A172 (cell line): Measurements from ENCODE around the gene ZNF823. TPM values are rescaled to one million over a fixed set of nuclear protein-coding genes. Genes with fewer than 3 reads are reported as not detected.

Source experiments
- DNase-seq: peaks from one replicate; pipeline ENCODE4 v3.0.0-alpha.2; 2015; ENCODE audit warnings: low spot score
- total RNA-seq: library from RNA; depleted of rRNA; stranded (reverse); fragments of >200 nt; shearing (Covaris generic); gene quantifications from 2 replicates; pipeline ENCODE4 v1.2.3, GENCODE V29; 2014

The ZNF823 gene
- total RNA-seq, 1 experiment from 2014 or later = 6.9 TPM

DNA sequence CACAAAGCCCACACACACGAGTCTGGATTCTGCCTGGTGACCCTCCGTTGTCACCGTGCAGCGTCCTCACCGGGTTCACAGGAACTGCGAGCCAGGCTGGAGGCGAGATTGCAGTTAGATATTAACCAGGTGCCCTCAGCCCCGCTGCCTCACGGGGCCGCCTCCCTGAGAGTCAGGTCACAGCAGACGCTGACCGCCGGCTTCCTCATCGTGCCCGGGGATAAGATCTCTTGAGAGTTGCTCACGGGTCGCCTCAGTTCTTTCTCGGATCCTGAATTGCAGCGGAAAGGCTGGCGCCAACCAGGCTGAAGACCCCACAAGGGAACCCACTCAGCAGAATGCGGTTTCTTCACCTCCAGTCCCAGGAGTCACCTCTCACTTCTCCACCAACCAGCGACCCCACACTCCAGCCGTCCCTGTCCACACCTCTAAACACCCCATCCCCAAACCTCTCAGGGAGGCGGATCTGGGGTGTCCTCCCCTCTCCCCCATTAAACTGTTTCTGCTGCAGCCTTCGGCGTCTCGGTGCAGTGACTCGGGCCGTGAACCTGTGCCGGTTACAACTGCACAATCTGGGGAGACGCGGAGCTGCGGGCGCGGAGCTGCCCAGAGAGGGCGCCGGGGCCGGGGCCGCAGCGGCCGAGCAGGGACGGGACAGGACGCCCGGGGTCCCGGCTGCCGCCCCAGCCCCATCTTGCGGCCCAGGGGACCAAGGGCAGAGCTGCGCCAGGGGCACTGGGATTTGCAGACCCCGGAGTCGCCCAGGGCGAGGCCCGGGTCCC is 591 bp downstream of the ZNF823 start:
- peak; percentile 30 for DNase-seq

DNA sequence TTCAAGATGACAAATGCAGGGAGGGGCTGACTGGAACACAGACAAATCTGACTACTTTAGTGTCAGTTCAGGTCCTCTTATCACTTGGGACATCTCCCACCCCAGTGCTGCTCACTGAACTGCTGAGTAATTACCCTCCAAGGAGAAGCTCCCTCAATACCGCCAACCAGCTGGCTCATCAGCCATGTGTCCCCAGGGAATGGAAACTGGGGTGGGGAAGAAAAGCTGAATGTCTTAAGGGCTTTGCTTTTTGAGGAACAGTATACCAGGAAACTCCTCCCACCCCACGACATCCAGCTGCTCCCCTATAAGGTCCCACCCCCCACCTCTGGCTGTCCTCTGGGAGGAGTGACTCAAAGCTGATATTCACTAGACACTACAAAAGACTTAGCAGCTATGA is 2.0 kb downstream of the ZNF823 start:
- peak; percentile 68 for DNase-seq

DNA sequence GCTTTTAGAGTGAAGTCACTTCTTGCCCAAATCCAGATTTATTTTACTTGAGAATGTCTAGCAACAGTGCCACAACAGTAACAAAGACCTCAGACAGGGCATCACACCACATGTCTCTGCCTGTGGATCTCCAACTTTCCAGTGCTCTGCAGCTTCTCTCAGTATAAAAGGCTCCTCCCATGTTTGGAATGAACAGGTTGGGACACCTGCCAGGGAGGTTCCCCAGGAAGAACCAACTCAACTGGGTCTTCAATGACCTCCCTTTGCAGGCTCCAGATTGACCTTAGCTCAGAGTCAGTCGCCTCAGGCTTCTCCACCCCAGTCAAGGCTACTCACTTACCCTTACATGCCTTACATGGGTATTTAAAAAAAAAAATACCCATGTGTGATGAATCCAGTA is 3.4 kb downstream of the ZNF823 start:
- no peak for DNase-seq

DNA sequence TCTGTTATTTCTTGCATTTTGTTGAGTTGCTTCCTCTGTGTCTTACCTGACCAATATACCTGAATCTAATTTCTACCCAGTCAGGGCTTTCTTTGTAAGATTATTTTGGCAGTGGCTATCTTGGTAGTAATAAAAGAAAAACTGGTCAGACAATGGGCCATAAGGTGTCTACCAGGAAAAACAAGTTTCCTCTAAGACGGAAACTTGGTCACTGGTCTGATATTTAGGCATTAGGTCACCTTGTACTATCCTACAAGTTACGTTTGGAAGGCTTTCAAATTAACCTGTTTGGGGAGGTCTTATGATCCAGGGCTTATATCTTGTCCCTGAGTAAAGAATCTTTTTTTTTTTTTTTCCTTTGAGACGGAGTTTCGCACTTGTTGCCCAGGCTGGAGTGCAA is 9.2 kb downstream of the ZNF823 start:
- no peak for DNase-seq

DNA sequence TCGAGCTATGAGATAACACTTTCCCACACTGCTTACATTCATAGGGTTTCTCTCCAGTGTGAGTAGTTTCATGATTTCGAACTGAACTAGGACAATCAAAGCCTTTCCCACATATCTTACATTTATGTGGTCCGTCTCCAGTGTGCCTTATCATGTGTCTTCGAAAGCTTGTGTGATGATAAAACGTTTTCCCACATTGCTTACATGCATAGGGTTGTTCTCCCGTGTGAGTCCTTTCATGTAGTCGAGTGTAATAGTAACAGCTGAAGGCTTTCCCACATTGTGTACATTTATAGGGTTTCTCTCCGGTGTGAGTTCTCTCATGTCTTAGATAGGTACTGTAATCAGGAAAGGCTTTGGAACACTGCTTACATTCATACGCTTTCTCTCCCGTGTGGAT is 16.3 kb downstream of the ZNF823 start:
- DNase-seq = no peak

DNA sequence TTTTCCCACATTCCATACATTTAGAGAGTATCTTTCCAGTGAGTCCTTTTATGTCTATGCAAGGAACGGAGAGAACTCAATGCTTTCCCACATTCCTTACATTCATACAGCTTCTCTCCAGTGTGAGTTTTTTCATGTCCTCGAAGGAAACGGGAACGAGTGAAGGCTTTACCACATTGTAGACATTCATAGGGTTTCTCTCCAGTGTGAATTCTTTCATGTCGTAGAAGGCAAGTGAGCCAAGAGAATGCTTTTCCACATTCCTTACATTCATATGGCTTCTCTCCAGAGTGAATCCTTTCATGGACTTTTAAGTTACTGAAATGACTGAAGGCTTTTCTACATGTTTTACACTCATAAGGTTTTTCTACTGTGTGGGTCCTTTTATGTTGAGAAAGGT is 17.1 kb downstream of the ZNF823 start:
- DNase-seq = no peak

DNA sequence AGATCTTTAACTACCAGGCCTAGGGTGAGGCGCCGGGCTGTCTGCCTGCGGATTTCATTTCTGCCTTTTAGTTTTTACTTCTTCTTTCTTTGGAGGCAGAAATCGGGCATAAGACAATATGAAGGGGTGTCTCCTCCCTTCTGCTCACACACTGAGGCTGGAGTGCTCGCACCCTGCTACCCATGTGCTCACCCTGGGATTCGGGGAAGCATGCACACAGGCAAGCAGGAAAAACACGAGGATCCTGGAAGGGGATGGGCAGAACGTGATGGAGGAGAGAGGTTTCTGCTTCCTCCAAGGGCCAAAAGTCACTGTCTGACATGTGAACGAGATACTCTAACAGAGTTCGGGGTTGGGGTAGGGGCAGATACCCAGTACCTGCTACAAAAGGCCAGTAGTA is 28.4 kb downstream of the ZNF823 start:
- no peak for DNase-seq

DNA sequence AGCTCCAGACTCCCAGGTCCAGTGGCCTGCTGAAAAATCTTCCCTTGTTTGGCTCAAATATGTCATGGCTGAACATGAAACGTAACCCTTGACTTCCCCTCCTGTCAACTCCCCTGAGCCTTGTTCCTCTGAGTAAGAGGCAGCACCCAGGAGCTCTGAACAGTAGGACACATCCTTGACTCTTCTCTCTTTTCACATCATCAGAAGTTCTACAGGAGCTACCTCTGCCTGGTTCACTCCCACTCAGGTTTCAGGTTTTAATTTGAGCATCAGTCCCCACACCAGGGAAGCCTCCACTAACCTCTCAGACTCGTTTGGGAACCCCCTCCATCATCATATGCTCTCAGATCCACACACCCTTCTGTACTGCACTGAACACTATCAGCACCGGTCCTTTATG is 30.3 kb downstream of the ZNF823 start:
- no peak for DNase-seq

DNA sequence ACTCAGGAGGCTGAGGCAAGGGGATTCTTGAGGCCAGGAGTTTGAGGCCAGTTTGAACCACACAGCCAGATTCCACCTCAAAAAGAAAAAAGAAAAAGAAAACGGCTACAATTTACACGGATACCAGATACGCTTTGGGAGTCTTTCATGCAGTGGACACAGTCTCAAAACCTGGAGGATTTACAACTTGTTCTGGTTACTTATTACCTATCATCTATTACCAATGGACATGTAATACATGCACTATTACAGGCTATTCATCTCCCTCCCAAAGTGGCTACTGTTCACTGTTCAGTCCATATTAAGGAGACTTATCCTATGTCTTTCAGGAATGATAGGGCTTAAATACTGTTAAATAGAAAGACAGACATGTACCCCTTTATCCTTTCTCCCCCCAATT is 33.3 kb downstream of the ZNF823 start:
- DNase-seq = no peak

DNA sequence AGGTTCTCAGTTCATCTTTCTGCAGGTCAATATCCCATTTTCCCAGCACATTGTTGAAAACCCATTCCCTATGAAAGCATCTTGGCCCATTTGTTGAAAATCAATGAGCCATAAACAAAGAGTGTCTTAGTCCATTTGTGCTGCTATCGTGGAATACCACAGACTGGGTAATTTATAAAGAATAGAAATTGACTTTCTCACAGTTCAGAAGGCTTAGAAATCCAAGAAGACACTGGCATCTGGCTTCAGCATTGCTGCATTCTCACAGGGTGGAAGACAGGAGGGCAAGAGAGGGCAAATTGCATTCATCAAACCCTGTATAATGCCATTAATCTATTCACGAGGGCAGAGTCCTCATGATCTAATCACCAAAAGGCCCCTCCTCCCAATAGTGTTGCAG is 34.1 kb downstream of the ZNF823 start:
- DNase-seq = no peak

DNA sequence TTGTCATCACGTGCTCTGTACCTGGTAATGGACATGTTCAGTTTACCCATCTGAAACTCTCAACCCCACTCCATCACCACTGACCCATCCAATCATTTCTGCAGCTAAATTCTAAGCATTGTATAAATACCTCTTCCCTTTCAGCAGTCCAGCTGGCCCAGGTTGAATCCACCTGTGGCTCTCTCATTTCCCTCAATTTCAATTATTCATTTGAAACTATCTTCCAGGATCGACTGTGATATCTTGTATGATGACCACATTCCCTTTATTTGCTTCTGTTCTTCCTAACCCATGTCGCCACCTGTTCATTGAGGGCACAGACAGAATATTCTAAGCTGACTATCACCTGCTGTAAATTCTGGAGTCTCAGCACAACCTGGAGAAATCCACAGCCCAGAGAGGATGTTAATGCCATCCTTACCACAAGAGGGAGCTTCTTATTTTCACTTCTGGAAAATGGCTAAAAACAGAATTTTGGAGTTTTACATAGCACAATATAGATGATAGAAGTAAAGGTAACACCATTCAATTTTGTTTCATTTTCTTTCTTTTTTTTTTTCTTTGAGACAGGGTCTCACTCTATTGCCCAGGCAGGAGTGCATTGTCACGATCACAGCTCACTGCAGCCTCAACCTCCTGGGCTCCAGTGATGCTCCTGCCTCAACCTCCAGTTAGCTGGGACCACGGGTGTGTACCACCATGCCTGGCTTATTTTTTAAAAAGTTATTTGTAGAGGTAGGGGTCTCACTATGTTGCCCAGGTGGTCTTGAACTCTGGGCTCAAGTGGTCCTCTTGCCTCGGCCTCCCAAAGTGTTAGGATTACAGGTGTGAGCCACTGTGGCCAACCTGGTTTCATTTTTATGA is 38.6 kb downstream of the ZNF823 start:
- DNase-seq = peak; percentile 40

DNA sequence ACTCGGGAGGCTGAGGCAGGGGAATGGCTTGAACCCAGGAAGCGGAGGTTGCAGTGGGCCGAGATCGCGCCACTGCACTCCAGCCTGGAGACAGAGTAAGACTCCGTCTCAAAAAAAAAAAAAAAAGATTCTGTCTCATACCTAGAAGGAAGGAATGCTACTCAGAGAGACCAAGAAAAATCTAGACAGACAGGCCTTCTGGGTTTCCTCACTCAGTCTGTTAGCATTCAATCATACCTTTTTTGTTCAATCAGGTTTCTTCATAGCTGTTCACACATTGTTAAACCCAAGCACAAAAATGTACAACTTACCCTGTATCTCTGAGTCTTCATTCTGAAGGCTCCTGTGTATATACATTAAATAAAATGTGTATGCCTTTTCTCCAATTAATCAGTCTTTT is 40.5 kb downstream of the ZNF823 start:
- DNase-seq = no peak

DNA sequence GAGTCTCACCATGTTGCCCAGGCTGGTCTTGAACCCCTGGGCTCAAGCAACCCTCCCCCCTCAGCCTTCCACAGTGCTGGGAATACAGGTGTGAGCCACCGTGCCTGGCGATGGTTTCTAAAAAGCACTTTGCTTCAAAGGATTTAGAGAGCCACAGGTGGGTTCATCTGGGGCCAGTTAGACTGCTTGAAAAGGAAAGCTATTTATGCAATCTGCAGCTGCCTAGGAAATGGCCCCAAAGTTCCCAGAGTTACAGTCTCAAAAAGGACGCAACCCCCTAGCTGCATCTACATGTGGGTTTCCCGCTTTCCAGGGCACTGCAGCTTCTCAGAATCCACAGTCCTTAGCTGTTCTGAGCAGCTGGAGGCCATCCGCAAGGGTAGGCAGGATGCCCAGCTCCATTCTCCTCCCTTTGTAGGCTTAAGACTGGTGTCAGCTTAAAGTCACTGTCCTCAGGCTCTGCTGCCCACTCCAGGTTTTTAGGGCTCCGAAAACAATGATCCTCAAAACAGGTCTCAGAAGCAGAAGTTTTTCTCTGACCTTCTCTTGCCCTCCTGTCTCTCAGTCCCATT is 41.4 kb downstream of the ZNF823 start:
- DNase-seq = no peak

DNA sequence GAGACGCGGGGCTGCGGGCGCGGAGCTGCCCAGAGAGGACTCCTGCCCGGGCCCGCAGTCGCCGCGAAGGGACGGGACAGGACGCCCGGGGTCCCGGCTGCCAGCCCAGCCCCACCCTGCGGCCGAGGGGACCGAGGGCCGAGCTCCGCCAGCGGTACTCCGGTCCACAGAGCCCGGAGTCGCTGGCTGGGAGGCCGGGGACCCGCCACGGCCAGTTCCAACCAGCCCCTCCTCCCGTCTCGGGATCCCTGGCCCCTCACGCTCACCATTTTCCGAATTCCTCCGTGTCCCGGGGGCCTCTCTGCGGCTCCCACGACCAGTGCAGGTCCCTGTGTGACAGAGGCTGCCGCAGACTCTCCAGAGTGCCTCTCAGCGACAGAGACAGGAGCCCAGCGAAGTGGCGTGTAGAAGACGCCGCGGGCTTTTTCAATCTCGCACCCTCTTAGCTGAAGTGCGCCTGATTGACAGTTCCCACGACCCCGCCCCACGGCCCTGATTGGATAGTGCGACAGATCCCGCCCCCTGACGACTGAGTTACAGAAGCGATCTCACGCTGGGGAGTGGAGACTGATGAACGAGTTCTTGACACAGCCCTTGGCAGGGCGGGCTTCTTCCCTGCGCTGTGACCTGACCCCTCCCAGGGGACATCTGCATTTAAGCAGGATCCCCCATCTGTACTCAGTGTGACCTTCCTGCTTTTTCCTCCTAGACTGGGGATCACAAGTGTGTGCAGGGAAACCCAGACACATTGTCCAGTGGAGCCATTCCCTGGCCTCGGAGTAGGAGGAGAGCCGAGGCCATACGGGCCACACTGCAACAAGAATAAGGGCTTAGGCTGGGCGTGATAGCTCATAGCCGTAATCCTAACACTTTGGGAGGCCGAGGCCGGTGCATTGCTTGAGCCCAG is 44.0 kb downstream of the ZNF823 start:
- DNase-seq = peak; percentile 92

DNA sequence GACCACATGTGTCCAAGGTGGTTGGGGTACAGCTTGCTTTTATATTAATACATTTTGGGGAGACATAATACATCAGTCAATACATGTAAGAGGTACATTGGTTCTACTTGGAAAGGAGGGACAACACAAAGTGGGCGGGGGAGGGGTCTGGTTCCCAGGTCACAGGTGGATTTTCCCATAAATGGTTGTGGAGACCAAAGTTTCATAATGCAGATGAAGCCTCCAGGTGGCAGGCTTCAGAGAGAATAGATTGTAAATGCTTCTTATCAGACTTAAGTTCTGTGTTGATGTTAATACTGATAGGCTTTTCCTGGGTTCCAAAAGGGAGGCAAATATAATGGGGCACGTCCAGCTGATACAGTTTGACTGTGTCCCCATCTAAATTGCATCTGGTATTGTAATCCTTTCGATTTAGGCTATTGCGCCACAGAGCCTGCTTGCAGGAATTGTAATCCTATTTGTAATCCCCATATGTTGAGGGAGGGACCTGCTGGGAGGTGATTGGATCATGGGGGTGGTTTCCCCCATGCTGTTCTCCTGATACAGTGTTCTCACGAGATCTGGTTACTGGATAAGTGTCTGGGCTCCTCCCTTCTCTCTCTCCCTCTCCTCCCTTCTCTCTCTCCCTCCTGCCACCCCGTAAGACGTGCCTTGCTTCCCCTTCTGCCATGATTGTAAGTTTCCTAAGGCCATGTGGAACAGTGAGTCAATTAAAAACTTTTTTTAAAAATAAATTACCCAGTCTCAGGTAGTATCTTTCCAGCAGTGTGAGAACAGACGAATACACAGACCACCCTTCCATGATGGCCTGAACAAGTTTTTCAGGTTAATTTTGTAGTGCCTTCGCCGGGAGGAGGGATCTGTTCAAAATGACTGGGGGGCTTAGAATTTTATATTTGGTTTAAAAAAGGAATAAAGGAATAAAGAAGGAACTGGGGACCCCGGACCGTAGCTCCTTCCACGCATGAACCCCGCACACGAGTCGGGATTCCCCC is 44.9 kb downstream of the ZNF823 start:
- peak; percentile 79 for DNase-seq

DNA sequence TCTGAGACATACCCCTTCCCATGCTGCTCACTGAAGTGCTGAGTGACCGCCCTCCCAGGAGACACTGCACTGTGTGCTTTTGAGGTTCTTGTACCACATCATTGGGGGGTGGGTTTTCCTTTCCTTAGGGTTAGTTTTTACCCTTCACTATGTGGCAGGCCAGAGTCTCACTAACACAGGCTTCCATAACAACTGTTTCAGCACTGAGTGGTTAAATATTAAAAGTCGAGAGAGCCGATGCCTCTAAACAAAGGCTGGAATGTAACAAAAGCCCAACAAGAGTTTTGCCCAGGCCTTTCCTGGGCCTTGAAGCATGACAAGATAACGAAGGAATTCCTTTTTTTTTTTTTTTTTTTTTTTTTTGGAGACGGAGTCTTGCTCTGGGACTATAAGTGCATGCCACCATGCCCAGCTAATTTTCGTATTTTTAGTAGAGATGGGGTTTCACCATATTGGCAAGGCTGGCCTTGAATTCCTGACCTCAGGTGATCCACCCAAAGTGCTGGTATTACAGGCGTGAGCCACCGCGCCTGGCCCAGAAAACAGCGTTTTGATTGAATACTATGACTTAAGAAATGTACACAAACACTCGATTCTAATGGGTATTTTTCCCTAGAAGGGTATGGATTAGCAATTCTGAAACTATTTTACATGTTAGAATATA is 46.5 kb downstream of the ZNF823 start:
- no peak for DNase-seq

DNA sequence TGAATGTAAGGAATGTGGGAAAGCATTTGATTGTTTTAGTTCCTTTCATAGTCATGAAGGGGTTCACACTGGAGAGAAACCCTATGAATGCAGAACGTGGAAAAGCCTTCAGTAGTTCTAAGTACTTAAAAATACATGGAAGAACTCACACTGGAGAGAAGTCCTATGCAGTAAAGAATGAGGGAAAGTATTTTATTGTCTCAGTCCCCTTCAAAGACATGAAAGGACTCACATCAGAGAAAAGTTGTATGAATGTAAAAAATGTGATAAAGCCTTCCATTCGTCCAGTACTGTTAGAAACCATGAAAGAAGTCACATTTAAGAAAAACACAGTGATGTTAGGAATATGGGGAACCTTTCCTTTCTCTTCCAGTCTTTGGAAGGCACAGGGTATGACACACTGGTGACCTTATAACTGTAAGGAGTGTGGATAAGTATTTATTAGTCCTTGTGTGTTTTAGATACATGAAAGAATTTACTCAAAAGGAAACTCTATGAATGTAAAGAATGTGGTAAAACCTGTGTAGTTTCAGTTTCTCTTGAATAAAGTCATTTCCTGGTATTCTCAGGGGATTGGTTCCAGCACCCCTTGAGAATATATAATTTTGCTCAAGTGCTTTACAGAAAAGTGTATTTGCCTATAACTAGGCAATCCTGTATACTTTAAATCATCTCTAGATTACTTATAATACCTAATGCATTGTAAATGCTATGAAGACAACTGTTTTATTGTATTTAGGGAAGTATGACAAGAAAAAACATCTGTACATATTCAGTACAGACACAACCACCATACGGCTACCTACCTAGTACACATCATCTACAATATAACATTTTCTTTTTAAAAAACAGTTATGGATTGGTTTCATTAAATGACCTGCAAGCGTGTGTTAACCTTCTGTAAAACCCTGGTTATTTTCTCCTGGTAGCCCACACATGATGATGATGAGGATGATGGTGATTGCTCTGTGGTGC is 52.8 kb downstream of the ZNF823 start:
- no peak for DNase-seq

DNA sequence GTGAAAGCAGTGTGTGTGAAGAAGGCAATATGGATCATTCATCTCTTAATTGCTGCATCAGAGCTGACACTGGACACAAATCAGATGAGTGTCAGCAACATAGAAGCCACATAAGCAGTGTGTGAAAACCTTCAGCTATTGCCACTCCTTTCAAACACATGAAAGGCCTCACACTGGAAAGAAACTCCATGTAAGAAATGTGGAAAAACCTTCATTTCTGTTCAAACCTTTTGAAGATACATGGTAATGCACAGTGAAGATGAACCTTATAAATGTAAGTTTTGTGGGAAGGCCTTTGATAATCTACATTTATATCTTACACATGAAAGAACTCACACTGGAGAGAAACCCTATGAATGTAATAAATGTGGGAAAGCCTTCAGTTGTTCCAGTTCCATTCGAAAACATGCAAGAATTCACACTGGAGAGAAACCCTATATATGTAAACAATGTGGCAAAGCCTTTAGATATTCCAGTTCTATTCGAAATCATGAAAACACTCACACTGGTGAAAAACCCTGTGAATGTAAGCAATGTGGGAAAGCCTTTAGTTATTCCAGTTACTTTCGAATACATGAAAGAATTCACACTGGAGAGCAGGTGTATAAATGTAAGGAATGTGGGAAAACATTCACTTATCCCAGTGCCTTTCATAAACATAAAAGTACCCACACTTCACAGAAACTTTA is 53.6 kb downstream of the ZNF823 start:
- DNase-seq = no peak
